B cell (primary cell): ENCODE data around the gene LRFN4.

ENCODE experiments used
- EZH2 ChIP-seq: IDR thresholded peaks from 2 replicates; pipeline ENCODE4 v1.6.1; 2012; ENCODE audit warnings: borderline replicate concordance, low read depth, mild to moderate bottlenecking, moderate library complexity, low read length; ENCODE audit not compliant: insufficient read depth, poor library complexity, severe bottlenecking
- TF ChIP-seq, protein P1 (sequence below): fragments of 200-600 bp; IDR thresholded peaks from one replicate; pipeline ENCODE4 v1.8.0; 2022; ENCODE audit warnings: antibody characterized with exemption, mild to moderate bottlenecking

GRCh38 chr11:66904981-66905521 lies 48.2 kb downstream of the LRFN4 start:
- TF ChIP-seq EZH2, result no peak
- TF ChIP-seq, protein P1, sequence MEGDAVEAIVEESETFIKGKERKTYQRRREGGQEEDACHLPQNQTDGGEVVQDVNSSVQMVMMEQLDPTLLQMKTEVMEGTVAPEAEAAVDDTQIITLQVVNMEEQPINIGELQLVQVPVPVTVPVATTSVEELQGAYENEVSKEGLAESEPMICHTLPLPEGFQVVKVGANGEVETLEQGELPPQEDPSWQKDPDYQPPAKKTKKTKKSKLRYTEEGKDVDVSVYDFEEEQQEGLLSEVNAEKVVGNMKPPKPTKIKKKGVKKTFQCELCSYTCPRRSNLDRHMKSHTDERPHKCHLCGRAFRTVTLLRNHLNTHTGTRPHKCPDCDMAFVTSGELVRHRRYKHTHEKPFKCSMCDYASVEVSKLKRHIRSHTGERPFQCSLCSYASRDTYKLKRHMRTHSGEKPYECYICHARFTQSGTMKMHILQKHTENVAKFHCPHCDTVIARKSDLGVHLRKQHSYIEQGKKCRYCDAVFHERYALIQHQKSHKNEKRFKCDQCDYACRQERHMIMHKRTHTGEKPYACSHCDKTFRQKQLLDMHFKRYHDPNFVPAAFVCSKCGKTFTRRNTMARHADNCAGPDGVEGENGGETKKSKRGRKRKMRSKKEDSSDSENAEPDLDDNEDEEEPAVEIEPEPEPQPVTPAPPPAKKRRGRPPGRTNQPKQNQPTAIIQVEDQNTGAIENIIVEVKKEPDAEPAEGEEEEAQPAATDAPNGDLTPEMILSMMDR, result no peak
